AG09309 (cell line): Measurements from ENCODE around the gene STIM1.

ENCODE experiments used
- DNase-seq: peaks from one replicate; pipeline ENCODE4 v3.0.0-alpha.2; 2010; ENCODE audit warnings: low read depth
- H3K4me3 ChIP-seq: 2 replicates; pipeline ENCODE4 v1.5.1; 2011; ENCODE audit warnings: mild to moderate bottlenecking, low read depth, low read length, moderate library complexity; ENCODE audit not compliant: control insufficient read depth
- CTCF ChIP-seq: IDR thresholded peaks from 2 replicates; pipeline ENCODE4 v1.5.1; 2011; ENCODE audit warnings: mild to moderate bottlenecking, low read depth, low read length, inconsistent platforms; ENCODE audit not compliant: insufficient read depth, control insufficient read depth; ENCODE audit errors: missing control alignments

STIM1 gene

GRCh38 chr11:3972431-3972830 is 117.0 kb downstream of the STIM1 start:
- DNase-seq: no peak
- TF ChIP-seq CTCF: no peak
- H3K4me3 ChIP-seq: no peak overlapping the region

- no peak for DNase-seq
- no peak for TF ChIP-seq CTCF
- H3K4me3 ChIP-seq: no peak overlapping the region
Observed at GRCh38 chr11:3977078-3977477, 121.6 kb downstream of the STIM1 start.

GRCh38 chr11:3981084-3981633 is 125.7 kb downstream of the STIM1 start:
- TF ChIP-seq CTCF: no peak
- no peak for DNase-seq
- no peak overlapping the region for H3K4me3 ChIP-seq

- no peak for TF ChIP-seq CTCF
- DNase-seq: no peak
- H3K4me3 ChIP-seq: no peak overlapping the region
Observed at GRCh38 chr11:3982431-3982830, 127.0 kb downstream of the STIM1 start.

- H3K4me3 ChIP-seq: no peak overlapping the region
- DNase-seq: no peak
- TF ChIP-seq CTCF: no peak
Observed at GRCh38 chr11:3983101-3983500, 127.6 kb downstream of the STIM1 start.

- no peak for TF ChIP-seq CTCF
- no peak overlapping the region for H3K4me3 ChIP-seq
- no peak for DNase-seq
Observed at GRCh38 chr11:3984896-3985295, 129.4 kb downstream of the STIM1 start.

- DNase-seq: no peak
- H3K4me3 ChIP-seq: no peak overlapping the region
- no peak for TF ChIP-seq CTCF
Observed at GRCh38 chr11:3985631-3986030, 130.2 kb downstream of the STIM1 start.
